Keratinocyte (primary cell): ENCODE data around the gene MCF2L2.

Experiments
- EZH2 ChIP-seq: IDR thresholded peaks from one replicate; pipeline ENCODE4 v1.6.1; 2012; ENCODE audit warnings: inconsistent platforms, mild to moderate bottlenecking, low read length, moderate library complexity
- TF ChIP-seq, protein P1 (sequence below), 3 experiments: IDR thresholded peaks in 1 of 3; conservative IDR thresholded peaks in 1 of 3; optimal IDR thresholded peaks in 1 of 3; 2 replicates in 2 of 3; 3 replicates in 1 of 3; pipeline versions ENCODE3 to v1.5.1; 2011; ENCODE audit warnings: low read length in 3 of 3, mild to moderate bottlenecking in 3 of 3, moderate library complexity in 2 of 3, control low read depth in 1 of 3, inconsistent platforms in 1 of 3; ENCODE audit not compliant: insufficient read depth in 2 of 3; ENCODE audit errors: extremely low read depth in 1 of 3

DNA sequence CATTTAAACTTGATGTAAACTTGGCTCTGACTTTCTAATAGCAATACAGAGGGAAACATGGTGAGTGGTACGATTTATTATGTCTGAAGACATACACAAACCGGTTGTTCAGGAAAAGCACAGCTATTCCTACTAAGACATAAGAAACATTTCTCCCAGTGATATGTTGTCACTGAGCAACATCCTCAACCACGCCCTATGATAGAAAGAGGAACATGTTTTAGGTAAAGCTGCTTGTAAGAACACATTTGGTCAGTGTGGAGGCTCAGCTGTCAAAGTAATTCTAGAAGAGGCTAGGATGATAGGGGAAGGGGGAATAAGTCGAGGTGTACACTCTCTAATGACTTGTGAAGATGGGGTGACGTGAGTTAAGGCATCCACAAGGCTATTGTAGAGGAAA, 218.1 kb downstream of the MCF2L2 start:
- TF ChIP-seq, protein P1, sequence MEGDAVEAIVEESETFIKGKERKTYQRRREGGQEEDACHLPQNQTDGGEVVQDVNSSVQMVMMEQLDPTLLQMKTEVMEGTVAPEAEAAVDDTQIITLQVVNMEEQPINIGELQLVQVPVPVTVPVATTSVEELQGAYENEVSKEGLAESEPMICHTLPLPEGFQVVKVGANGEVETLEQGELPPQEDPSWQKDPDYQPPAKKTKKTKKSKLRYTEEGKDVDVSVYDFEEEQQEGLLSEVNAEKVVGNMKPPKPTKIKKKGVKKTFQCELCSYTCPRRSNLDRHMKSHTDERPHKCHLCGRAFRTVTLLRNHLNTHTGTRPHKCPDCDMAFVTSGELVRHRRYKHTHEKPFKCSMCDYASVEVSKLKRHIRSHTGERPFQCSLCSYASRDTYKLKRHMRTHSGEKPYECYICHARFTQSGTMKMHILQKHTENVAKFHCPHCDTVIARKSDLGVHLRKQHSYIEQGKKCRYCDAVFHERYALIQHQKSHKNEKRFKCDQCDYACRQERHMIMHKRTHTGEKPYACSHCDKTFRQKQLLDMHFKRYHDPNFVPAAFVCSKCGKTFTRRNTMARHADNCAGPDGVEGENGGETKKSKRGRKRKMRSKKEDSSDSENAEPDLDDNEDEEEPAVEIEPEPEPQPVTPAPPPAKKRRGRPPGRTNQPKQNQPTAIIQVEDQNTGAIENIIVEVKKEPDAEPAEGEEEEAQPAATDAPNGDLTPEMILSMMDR (optimal IDR thresholded peaks at IDR 0.05 in 1 of 3, IDR thresholded peaks at IDR 0.05 in 1 of 3, conservative IDR thresholded peaks at IDR 0.05 in 1 of 3; ENCODE audit: extremely low read depth in 1 of 3, insufficient read depth in 2 of 3, low read length in 3 of 3): no peak
- TF ChIP-seq EZH2: no peak
